HepG2 (cell line): ENCODE data around the gene CCDC170. TPM values are rescaled to one million over a fixed set of nuclear protein-coding genes. Genes with fewer than 3 reads are reported as not detected.

ENCODE experiments used
- GZF1 ChIP-seq: sonication (generic); formaldehyde crosslinking; IDR thresholded peaks from 2 replicates; pipeline ENCODE4 v1.5.1; 2020; ENCODE audit warnings: mild to moderate bottlenecking, missing genetic modification reagents
- HMGA1 ChIP-seq: sonication (generic); formaldehyde crosslinking; conservative IDR thresholded peaks from 2 replicates; pipeline ENCODE4 v1.4.0; 2020; ENCODE audit warnings: missing genetic modification reagents
- HNF4G ChIP-seq, 2 experiments: sonication (generic) in 1 of 2; formaldehyde crosslinking in 1 of 2; IDR thresholded peaks; 2 replicates each; pipeline versions ENCODE4 v1.4.0 to v1.6.1; 2011 to 2020; ENCODE audit warnings: borderline replicate concordance in 2 of 2, low read depth in 2 of 2, mild to moderate bottlenecking in 2 of 2, low read length in 1 of 2, missing genetic modification reagents in 1 of 2, moderate library complexity in 1 of 2
- IKZF1 ChIP-seq: fragments of 450-650 bp; IDR thresholded peaks from 2 replicates; pipeline ENCODE4 v1.7.1; 2016
- KDM4B ChIP-seq: sonication (generic); formaldehyde crosslinking; IDR thresholded peaks from 2 replicates; pipeline ENCODE4 v1.4.0; 2020; ENCODE audit warnings: missing genetic modification reagents
- MAF1 ChIP-seq: sonication (generic); formaldehyde crosslinking; IDR thresholded peaks from 2 replicates; pipeline ENCODE4 v1.5.0; 2020; ENCODE audit warnings: missing genetic modification reagents, borderline replicate concordance
- NBN ChIP-seq: fragments of 450-650 bp; conservative IDR thresholded peaks from 2 replicates; pipeline ENCODE4 v1.6.1; 2017
- NR2C2 ChIP-seq: sonication (generic); formaldehyde crosslinking; IDR thresholded peaks from 2 replicates; pipeline ENCODE4 v1.4.0; 2020; ENCODE audit warnings: missing genetic modification reagents, mild to moderate bottlenecking, moderate library complexity, borderline replicate concordance
- SIN3A ChIP-seq: IDR thresholded peaks from 2 replicates; pipeline ENCODE4 v1.6.1; 2011; ENCODE audit warnings: low read depth, mild to moderate bottlenecking, control low read depth, low read length, borderline replicate concordance
- ZKSCAN1 ChIP-seq: fragments of 150-350 bp; IDR thresholded peaks from 2 replicates; pipeline ENCODE4 v1.6.1; 2014; ENCODE audit warnings: low read length
- ZNF207 ChIP-seq: fragments of 450-650 bp; IDR thresholded peaks from 2 replicates; pipeline ENCODE4 v1.6.1; 2016; ENCODE audit warnings: antibody characterized with exemption, borderline replicate concordance
- ZNF354B ChIP-seq: sonication (generic); formaldehyde crosslinking; IDR thresholded peaks from 2 replicates; pipeline ENCODE4 v1.8.0; 2022; ENCODE audit warnings: mild to moderate bottlenecking, missing genetic modification reagents
- ZNF746 ChIP-seq: sonication (generic); formaldehyde crosslinking; IDR thresholded peaks from 2 replicates; pipeline ENCODE4 v1.8.0; 2022; ENCODE audit warnings: mild to moderate bottlenecking, missing genetic modification reagents
- ZNF749 ChIP-seq: sonication (generic); formaldehyde crosslinking; IDR thresholded peaks from 2 replicates; pipeline ENCODE4 v1.8.0; 2022; ENCODE audit warnings: mild to moderate bottlenecking, missing genetic modification reagents, moderate library complexity, borderline replicate concordance
- ZNF879 ChIP-seq: sonication (generic); formaldehyde crosslinking; IDR thresholded peaks from 2 replicates; pipeline ENCODE4 v1.8.1; 2023; ENCODE audit warnings: missing genetic modification reagents
- polyA plus RNA-seq, 8 experiments: library from polyadenylated mRNA; depleted of rRNA in 3 of 8; stranded (reverse) in 7 of 8; unstranded in 1 of 8; fragments of >200 nt; fragmentation: Illumina TruSeq in 4 of 8; extraction: Trizol in 4 of 8; gene quantifications; 2 replicates each; pipeline versions ENCODE4 v1.2.1 to v1.2.3, GENCODE V29; 2011 to 2016; ENCODE audit warnings: low read depth in 4 of 8, missing spikeins in 1 of 8, mixed read lengths in 1 of 8; ENCODE audit not compliant: insufficient read depth in 1 of 8
- total RNA-seq, 5 experiments: library from RNA; depleted of rRNA; stranded (reverse); fragments of >200 nt; fragmentation: Illumina TruSeq; extraction: Trizol; gene quantifications; 2 replicates each; pipeline ENCODE4 v1.2.3, GENCODE V29; 2016; ENCODE audit warnings: low read depth in 1 of 5
- TF ChIP-seq, protein P1 (sequence below): sonication (generic); formaldehyde crosslinking; conservative IDR thresholded peaks from 2 replicates; pipeline ENCODE4 v1.4.0; 2020; ENCODE audit warnings: missing genetic modification reagents
- TF ChIP-seq, protein P2 (sequence below): sonication (generic); formaldehyde crosslinking; IDR thresholded peaks from 2 replicates; pipeline ENCODE4 v1.4.0; 2020; ENCODE audit warnings: mild to moderate bottlenecking, missing genetic modification reagents
- TF ChIP-seq, protein P3 (sequence below): sonication (generic); formaldehyde crosslinking; IDR thresholded peaks from 2 replicates; pipeline ENCODE4 v1.4.0; 2020; ENCODE audit warnings: mild to moderate bottlenecking, low read depth, missing genetic modification reagents
- TF ChIP-seq, protein P4 (sequence below): IDR thresholded peaks from 2 replicates; pipeline ENCODE4 v1.4.0; 2020; ENCODE audit warnings: mild to moderate bottlenecking, missing genetic modification reagents
- TF ChIP-seq, protein P5 (sequence below): sonication (generic); formaldehyde crosslinking; IDR thresholded peaks from 2 replicates; pipeline ENCODE4 v1.4.0; 2020; ENCODE audit warnings: missing genetic modification reagents, borderline replicate concordance

Gene CCDC170
- total and polyA plus RNA-seq, 2 of the 13 experiments (the other 11 are each of a cell fraction or from before 2014, with no cell fraction given), result 0.90 to 5.1 TPM

DNA sequence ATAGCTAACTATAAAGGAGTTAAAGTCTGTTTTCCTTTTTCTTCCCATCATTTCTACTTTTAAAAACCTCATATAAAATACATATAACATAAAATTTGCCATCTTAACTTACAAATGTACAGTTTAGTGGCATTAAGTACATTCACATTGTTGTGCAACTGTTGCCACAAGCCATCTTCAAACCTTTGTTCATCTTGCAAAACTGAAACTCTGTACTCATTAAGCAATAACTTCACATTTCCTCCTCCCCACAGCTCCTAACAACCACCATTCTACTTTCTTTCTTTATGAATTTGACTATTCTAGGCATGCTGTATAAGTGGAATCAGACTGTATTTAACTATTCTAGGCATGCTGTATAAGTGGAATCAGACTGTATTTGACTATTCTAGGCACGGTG is 4.5 kb downstream of the CCDC170 start (continued):
- TF ChIP-seq GZF1, result no peak
- TF ChIP-seq, protein P1, sequence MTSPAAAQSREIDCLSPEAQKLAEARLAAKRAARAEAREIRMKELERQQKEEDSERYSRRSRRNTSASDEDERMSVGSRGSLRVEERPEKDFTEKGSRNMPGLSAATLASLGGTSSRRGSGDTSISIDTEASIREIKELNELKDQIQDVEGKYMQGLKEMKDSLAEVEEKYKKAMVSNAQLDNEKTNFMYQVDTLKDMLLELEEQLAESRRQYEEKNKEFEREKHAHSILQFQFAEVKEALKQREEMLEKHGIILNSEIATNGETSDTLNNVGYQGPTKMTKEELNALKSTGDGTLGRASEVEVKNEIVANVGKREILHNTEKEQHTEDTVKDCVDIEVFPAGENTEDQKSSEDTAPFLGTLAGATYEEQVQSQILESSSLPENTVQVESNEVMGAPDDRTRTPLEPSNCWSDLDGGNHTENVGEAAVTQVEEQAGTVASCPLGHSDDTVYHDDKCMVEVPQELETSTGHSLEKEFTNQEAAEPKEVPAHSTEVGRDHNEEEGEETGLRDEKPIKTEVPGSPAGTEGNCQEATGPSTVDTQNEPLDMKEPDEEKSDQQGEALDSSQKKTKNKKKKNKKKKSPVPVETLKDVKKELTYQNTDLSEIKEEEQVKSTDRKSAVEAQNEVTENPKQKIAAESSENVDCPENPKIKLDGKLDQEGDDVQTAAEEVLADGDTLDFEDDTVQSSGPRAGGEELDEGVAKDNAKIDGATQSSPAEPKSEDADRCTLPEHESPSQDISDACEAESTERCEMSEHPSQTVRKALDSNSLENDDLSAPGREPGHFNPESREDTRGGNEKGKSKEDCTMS (CRISPR knock-in tag), result no peak
- TF ChIP-seq NR2C2 (CRISPR knock-in tag), result peak; percentile 43; the same call in 1 of the 2 replicates
- no peak for TF ChIP-seq ZNF207
- TF ChIP-seq HNF4G (IDR thresholded peaks at IDR 0.05; ENCODE audit: borderline replicate concordance, low read depth, low read length), result peak; percentile 88
- no peak for TF ChIP-seq HNF4G (CRISPR knock-in tag; IDR thresholded peaks at IDR 0.05; ENCODE audit: borderline replicate concordance, low read depth)
- TF ChIP-seq IKZF1, result no peak
- no peak for TF ChIP-seq MAF1 (CRISPR knock-in tag)
- no peak for TF ChIP-seq SIN3A
- no peak for TF ChIP-seq ZNF749 (CRISPR knock-in tag)
- TF ChIP-seq, protein P2, sequence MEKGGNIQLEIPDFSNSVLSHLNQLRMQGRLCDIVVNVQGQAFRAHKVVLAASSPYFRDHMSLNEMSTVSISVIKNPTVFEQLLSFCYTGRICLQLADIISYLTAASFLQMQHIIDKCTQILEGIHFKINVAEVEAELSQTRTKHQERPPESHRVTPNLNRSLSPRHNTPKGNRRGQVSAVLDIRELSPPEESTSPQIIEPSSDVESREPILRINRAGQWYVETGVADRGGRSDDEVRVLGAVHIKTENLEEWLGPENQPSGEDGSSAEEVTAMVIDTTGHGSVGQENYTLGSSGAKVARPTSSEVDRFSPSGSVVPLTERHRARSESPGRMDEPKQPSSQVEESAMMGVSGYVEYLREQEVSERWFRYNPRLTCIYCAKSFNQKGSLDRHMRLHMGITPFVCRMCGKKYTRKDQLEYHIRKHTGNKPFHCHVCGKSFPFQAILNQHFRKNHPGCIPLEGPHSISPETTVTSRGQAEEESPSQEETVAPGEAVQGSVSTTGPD, result no peak
- no peak for TF ChIP-seq HMGA1 (CRISPR knock-in tag)
- TF ChIP-seq, protein P3, sequence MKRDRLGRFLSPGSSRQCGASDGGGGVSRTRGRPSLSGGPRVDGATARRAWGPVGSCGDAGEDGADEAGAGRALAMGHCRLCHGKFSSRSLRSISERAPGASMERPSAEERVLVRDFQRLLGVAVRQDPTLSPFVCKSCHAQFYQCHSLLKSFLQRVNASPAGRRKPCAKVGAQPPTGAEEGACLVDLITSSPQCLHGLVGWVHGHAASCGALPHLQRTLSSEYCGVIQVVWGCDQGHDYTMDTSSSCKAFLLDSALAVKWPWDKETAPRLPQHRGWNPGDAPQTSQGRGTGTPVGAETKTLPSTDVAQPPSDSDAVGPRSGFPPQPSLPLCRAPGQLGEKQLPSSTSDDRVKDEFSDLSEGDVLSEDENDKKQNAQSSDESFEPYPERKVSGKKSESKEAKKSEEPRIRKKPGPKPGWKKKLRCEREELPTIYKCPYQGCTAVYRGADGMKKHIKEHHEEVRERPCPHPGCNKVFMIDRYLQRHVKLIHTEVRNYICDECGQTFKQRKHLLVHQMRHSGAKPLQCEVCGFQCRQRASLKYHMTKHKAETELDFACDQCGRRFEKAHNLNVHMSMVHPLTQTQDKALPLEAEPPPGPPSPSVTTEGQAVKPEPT (CRISPR knock-in tag), result no peak
- TF ChIP-seq, protein P4, sequence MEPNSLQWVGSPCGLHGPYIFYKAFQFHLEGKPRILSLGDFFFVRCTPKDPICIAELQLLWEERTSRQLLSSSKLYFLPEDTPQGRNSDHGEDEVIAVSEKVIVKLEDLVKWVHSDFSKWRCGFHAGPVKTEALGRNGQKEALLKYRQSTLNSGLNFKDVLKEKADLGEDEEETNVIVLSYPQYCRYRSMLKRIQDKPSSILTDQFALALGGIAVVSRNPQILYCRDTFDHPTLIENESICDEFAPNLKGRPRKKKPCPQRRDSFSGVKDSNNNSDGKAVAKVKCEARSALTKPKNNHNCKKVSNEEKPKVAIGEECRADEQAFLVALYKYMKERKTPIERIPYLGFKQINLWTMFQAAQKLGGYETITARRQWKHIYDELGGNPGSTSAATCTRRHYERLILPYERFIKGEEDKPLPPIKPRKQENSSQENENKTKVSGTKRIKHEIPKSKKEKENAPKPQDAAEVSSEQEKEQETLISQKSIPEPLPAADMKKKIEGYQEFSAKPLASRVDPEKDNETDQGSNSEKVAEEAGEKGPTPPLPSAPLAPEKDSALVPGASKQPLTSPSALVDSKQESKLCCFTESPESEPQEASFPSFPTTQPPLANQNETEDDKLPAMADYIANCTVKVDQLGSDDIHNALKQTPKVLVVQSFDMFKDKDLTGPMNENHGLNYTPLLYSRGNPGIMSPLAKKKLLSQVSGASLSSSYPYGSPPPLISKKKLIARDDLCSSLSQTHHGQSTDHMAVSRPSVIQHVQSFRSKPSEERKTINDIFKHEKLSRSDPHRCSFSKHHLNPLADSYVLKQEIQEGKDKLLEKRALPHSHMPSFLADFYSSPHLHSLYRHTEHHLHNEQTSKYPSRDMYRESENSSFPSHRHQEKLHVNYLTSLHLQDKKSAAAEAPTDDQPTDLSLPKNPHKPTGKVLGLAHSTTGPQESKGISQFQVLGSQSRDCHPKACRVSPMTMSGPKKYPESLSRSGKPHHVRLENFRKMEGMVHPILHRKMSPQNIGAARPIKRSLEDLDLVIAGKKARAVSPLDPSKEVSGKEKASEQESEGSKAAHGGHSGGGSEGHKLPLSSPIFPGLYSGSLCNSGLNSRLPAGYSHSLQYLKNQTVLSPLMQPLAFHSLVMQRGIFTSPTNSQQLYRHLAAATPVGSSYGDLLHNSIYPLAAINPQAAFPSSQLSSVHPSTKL (CRISPR knock-in tag), result peak; percentile 94
- no peak for TF ChIP-seq NBN
- no peak for TF ChIP-seq ZNF746 (CRISPR knock-in tag)
- no peak for TF ChIP-seq KDM4B (CRISPR knock-in tag)
- no peak for TF ChIP-seq ZNF354B (CRISPR knock-in tag)
- no peak for TF ChIP-seq ZNF879 (CRISPR knock-in tag)
- no peak for TF ChIP-seq ZKSCAN1
- TF ChIP-seq, protein P5, sequence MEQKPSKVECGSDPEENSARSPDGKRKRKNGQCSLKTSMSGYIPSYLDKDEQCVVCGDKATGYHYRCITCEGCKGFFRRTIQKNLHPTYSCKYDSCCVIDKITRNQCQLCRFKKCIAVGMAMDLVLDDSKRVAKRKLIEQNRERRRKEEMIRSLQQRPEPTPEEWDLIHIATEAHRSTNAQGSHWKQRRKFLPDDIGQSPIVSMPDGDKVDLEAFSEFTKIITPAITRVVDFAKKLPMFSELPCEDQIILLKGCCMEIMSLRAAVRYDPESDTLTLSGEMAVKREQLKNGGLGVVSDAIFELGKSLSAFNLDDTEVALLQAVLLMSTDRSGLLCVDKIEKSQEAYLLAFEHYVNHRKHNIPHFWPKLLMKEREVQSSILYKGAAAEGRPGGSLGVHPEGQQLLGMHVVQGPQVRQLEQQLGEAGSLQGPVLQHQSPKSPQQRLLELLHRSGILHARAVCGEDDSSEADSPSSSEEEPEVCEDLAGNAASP, result peak; percentile 27; the same call in 1 of the 2 replicates
